ENCODE data around the gene MED27. TPM values are rescaled to one million over a fixed set of nuclear protein-coding genes. Genes with fewer than 3 reads are reported as not detected.

MED27 gene
- total RNA-seq, 1 experiment from 2014 or later: 24.4 TPM

DNA sequence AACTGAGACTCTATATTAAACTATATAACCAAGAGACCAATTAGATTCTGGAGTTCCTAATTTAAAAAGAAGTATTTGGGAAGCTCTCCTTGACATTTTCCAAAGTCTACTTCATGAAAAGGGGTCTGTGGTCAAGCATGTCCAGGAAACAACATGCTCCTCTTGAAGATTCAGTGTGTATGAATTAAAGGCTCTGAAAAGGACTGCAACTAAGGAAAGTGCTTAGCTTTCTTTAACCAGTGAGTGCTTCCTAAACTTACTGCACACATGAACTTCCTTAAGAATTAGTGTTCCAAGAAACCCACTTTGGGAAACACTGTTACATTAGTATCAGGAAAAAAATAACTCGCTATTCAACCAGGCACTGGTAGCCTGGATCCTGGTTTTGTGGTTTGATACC, 167.6 kb downstream of the MED27 start:
- no peak overlapping the region for H3K27ac ChIP-seq (ENCODE audit: low read length)
- ChIA-PET POLR2A (no interaction called here), CTCF (no interaction called here)
- no peak overlapping the region for H3K4me3 ChIP-seq (ENCODE audit: low read depth in 2 of 2, low read length in 2 of 2)
- H3K4me1 ChIP-seq (ENCODE audit: control insufficient read depth, insufficient read depth, low read length): no peaks in the 10 kb centered on the region
- BruUV-seq (replicated peaks): no TSS peak
- H3K27me3 ChIP-seq (ENCODE audit: control insufficient read depth, insufficient read depth, low read length): no peaks in the 10 kb centered on the region
- DNase-seq (ENCODE audit: low read depth, low spot score) (no peak), ATAC-seq (no peak)
- H3K9me3 ChIP-seq (ENCODE audit: control insufficient read depth, insufficient read depth, low read depth, low read length): no peaks in the 10 kb centered on the region
- TF ChIP-seq, protein P1, sequence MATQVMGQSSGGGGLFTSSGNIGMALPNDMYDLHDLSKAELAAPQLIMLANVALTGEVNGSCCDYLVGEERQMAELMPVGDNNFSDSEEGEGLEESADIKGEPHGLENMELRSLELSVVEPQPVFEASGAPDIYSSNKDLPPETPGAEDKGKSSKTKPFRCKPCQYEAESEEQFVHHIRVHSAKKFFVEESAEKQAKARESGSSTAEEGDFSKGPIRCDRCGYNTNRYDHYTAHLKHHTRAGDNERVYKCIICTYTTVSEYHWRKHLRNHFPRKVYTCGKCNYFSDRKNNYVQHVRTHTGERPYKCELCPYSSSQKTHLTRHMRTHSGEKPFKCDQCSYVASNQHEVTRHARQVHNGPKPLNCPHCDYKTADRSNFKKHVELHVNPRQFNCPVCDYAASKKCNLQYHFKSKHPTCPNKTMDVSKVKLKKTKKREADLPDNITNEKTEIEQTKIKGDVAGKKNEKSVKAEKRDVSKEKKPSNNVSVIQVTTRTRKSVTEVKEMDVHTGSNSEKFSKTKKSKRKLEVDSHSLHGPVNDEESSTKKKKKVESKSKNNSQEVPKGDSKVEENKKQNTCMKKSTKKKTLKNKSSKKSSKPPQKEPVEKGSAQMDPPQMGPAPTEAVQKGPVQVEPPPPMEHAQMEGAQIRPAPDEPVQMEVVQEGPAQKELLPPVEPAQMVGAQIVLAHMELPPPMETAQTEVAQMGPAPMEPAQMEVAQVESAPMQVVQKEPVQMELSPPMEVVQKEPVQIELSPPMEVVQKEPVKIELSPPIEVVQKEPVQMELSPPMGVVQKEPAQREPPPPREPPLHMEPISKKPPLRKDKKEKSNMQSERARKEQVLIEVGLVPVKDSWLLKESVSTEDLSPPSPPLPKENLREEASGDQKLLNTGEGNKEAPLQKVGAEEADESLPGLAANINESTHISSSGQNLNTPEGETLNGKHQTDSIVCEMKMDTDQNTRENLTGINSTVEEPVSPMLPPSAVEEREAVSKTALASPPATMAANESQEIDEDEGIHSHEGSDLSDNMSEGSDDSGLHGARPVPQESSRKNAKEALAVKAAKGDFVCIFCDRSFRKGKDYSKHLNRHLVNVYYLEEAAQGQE (IDR thresholded peaks at IDR 0.05; ENCODE audit: insufficient read depth in 1 of 2, low read depth in 2 of 2, low read length in 1 of 2): no peak
- TF ChIP-seq POLR2AphosphoS5 (IDR thresholded peaks at IDR 0.05; ENCODE audit: low read depth, low read length) (no peak), TCF7L2 (IDR thresholded peaks at IDR 0.05; ENCODE audit: low read depth, low read length) (no peak), SIN3A (IDR thresholded peaks at IDR 0.05; ENCODE audit: borderline replicate concordance, insufficient read depth, low read depth, low read length) (no peak)
- TF ChIP-seq, protein P2, sequence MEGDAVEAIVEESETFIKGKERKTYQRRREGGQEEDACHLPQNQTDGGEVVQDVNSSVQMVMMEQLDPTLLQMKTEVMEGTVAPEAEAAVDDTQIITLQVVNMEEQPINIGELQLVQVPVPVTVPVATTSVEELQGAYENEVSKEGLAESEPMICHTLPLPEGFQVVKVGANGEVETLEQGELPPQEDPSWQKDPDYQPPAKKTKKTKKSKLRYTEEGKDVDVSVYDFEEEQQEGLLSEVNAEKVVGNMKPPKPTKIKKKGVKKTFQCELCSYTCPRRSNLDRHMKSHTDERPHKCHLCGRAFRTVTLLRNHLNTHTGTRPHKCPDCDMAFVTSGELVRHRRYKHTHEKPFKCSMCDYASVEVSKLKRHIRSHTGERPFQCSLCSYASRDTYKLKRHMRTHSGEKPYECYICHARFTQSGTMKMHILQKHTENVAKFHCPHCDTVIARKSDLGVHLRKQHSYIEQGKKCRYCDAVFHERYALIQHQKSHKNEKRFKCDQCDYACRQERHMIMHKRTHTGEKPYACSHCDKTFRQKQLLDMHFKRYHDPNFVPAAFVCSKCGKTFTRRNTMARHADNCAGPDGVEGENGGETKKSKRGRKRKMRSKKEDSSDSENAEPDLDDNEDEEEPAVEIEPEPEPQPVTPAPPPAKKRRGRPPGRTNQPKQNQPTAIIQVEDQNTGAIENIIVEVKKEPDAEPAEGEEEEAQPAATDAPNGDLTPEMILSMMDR (IDR thresholded peaks at IDR 0.05): no peak
- H3K36me3 ChIP-seq (ENCODE audit: control insufficient read depth, insufficient read depth, low read length): no peaks in the 10 kb centered on the region
- in situ Hi-C loops (cut with HindIII; ENCODE audit: low pct_unique_long_range_greater_than_20kb, low sequenced_read_pairs) (no loop called here), intact Hi-C loops (cut with micrococcal nuclease; ENCODE audit: unreplicated experiment) (no loop called here)

DNA sequence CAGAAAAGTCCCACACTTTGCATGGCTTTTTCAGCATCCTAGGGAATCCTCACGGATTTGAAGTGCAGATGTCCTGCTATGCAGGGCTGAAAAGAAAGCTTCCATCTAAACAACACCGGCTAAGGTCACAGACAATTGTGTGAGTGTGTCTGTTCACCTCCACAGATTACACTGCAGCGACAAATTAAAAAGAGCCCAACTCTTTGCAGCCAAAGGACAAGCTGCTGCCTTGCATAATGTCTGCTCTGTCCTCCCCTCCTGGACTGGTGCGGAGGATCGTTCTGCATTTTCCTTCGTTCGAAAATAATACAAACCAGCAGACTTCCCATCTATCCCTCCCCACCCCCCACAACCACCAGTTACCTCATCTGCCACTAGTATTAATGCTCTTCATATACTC, 169.1 kb downstream of the MED27 start:
- Histone ChIP-seq H3K4me1 (ENCODE audit: control insufficient read depth, insufficient read depth, low read length) (no peaks in the 10 kb centered on the region), H3K27me3 (ENCODE audit: control insufficient read depth, insufficient read depth, low read length) (no peaks in the 10 kb centered on the region), H3K27ac (ENCODE audit: low read length) (no peak overlapping the region), H3K36me3 (ENCODE audit: control insufficient read depth, insufficient read depth, low read length) (no peaks in the 10 kb centered on the region), H3K9me3 (ENCODE audit: control insufficient read depth, insufficient read depth, low read depth, low read length) (no peaks in the 10 kb centered on the region), H3K4me3 (ENCODE audit: low read depth in 2 of 2, low read length in 2 of 2) (no peak overlapping the region)
- TF ChIP-seq SIN3A (IDR thresholded peaks at IDR 0.05; ENCODE audit: borderline replicate concordance, insufficient read depth, low read depth, low read length) (no peak), POLR2AphosphoS5 (IDR thresholded peaks at IDR 0.05; ENCODE audit: low read depth, low read length) (no peak), TCF7L2 (IDR thresholded peaks at IDR 0.05; ENCODE audit: low read depth, low read length) (no peak)
- TF ChIP-seq, protein P2 (IDR thresholded peaks at IDR 0.05): no peak
- TF ChIP-seq, protein P1 (IDR thresholded peaks at IDR 0.05; ENCODE audit: insufficient read depth in 1 of 2, low read depth in 2 of 2, low read length in 1 of 2): no peak
- ChIA-PET POLR2A (no interaction called here), CTCF (interaction anchor here (0.5 kb wide), 1 partner anchor 251 kb away, joined by 8 read pairs; no protein-coding TSS in a partner anchor)
- in situ Hi-C loops (cut with HindIII; ENCODE audit: low pct_unique_long_range_greater_than_20kb, low sequenced_read_pairs): no loop called here
- DNase-seq (ENCODE audit: low read depth, low spot score) (no peak), ATAC-seq (no peak)
- intact Hi-C loops (cut with micrococcal nuclease; ENCODE audit: unreplicated experiment): no loop called here
- no TSS peak for BruUV-seq (replicated peaks)

Data from Panc1 (cell line).